ENCODE data around the gene TRPM5.

TRPM5 gene

DNA sequence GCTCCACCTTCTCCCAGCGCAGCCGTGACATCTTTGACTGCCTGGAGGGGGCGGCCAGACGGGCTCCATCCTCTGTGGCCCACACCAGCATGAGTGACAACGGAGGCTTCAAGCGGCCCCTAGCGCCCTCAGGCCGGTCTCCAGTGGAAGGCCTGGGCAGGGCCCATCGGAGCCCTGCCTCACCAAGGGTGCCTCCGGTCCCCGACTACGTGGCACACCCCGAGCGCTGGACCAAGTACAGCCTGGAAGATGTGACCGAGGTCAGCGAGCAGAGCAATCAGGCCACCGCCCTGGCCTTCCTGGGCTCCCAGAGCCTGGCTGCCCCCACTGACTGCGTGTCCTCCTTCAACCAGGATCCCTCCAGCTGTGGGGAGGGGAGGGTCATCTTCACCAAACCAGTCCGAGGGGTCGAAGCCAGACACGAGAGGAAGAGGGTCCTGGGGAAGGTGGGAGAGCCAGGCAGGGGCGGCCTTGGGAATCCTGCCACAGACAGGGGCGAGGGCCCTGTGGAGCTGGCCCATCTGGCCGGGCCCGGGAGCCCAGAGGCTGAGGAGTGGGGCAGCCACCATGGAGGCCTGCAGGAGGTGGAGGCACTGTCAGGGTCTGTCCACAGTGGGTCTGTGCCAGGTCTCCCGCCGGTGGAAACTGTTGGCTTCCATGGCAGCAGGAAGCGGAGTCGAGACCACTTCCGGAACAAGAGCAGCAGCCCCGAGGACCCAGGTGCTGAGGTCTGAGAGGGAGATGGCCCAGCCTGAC is 41.2 kb downstream of the TRPM5 start:
- no peaks in the 10 kb centered on the region for H3K9me2 ChIP-seq (replicated peaks; ENCODE audit: insufficient read depth, low read length)
- DNase-seq: no peak
- no peak overlapping the region for H3K4me2 ChIP-seq (ENCODE audit: low read depth, low read length)
- H3K9me3 ChIP-seq (replicated peaks; ENCODE audit: insufficient read depth, low read length): no peaks in the 10 kb centered on the region
- no peak overlapping the region for H3K9ac ChIP-seq (ENCODE audit: low read length)
- TF ChIP-seq EZH2 (optimal IDR thresholded peaks at IDR 0.05; ENCODE audit: low read depth, low read length): no peak
- TF ChIP-seq, protein P1, sequence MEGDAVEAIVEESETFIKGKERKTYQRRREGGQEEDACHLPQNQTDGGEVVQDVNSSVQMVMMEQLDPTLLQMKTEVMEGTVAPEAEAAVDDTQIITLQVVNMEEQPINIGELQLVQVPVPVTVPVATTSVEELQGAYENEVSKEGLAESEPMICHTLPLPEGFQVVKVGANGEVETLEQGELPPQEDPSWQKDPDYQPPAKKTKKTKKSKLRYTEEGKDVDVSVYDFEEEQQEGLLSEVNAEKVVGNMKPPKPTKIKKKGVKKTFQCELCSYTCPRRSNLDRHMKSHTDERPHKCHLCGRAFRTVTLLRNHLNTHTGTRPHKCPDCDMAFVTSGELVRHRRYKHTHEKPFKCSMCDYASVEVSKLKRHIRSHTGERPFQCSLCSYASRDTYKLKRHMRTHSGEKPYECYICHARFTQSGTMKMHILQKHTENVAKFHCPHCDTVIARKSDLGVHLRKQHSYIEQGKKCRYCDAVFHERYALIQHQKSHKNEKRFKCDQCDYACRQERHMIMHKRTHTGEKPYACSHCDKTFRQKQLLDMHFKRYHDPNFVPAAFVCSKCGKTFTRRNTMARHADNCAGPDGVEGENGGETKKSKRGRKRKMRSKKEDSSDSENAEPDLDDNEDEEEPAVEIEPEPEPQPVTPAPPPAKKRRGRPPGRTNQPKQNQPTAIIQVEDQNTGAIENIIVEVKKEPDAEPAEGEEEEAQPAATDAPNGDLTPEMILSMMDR (IDR thresholded peaks at IDR 0.05; ENCODE audit: low read length): no peak
- TF ChIP-seq EZH2phosphoT487 (IDR thresholded peaks at IDR 0.05; ENCODE audit: low read length): no peak
- no peaks in the 10 kb centered on the region for H4K20me1 ChIP-seq (ENCODE audit: insufficient read depth, low read length)
- H3K4me1 ChIP-seq (ENCODE audit: low read length): peaks cover 12% of the 10 kb centered on the region
- H3K4me3 ChIP-seq (ENCODE audit: low read length): no peak overlapping the region
- no peaks in the 10 kb centered on the region for H3F3A ChIP-seq (ENCODE audit: insufficient read depth, low read length)
- peaks cover 31% of the 10 kb centered on the region for H3K79me2 ChIP-seq (ENCODE audit: low read length)
- H3K27ac ChIP-seq (ENCODE audit: low read length): no peak overlapping the region
- H3K27me3 ChIP-seq (replicated peaks; ENCODE audit: insufficient read depth, low read length): peaks cover 26% of the 10 kb centered on the region
- H2AFZ ChIP-seq (ENCODE audit: low read length): no peak overlapping the region
- H3K36me3 ChIP-seq (replicated peaks; ENCODE audit: insufficient read depth, low read length): no peaks in the 10 kb centered on the region

DNA sequence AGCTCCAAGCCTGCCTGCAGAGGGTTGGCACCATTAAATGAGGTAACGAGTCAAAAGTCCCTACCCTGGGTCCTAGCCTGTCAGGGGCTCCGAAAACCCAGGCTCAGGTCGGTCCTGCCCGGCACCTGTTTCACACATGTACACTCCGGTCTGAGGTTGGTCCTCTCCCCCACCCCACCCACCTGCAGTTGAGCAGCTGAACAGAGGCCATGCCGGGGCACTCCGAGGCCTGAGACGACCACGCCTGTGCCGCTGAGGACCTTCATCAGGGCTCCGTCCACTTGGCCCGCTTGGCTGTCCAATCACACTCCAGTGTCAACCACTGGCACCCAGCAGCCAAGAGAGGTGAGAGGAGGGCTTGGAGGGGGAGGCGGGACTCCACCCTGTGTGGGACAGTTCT is 42.2 kb downstream of the TRPM5 start:
- H3K9ac ChIP-seq (ENCODE audit: low read length): no peak overlapping the region
- no peak for TF ChIP-seq EZH2phosphoT487 (IDR thresholded peaks at IDR 0.05; ENCODE audit: low read length)
- no peak for TF ChIP-seq EZH2 (optimal IDR thresholded peaks at IDR 0.05; ENCODE audit: low read depth, low read length)

DNA sequence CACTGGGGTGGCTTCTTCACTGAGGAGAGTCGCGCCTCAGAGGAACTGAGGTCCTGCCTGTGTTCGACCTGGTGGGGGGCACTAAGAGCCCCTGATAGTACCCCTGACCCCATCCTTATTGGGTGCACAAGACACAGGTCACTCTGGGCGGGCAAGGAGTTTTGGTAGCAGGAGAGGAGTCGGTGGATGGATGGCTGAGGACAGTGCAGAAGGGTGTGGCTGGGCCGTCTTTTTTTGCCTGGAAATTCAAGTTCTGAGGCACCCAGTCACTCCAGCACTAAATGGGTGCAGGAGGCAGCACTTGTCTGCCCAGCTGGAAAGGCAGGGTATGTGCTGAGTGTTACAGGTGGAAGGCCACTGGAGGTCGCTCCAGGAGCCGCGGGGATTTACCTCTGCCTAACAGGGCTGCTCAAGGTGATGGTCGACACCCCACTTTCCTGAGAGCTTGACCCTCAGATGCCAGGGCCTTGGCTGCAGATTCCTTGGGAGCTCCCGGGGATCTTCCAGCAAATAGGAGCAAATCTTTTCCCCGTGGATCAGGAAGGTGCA is 42.8 kb downstream of the TRPM5 start:
- Histone ChIP-seq H3K9me3 (replicated peaks; ENCODE audit: insufficient read depth, low read length) (no peaks in the 10 kb centered on the region), H3K4me1 (ENCODE audit: low read length) (peaks cover 12% of the 10 kb centered on the region), H3K36me3 (replicated peaks; ENCODE audit: insufficient read depth, low read length) (no peaks in the 10 kb centered on the region), H3F3A (ENCODE audit: insufficient read depth, low read length) (no peaks in the 10 kb centered on the region), H2AFZ (ENCODE audit: low read length) (no peak overlapping the region), H3K27ac (ENCODE audit: low read length) (no peak overlapping the region), H3K79me2 (ENCODE audit: low read length) (peaks cover 31% of the 10 kb centered on the region), H3K4me2 (ENCODE audit: low read depth, low read length) (peak overlapping the region; percentile 90), H3K9ac (ENCODE audit: low read length) (peak overlapping the region; percentile 94), H3K9me2 (replicated peaks; ENCODE audit: insufficient read depth, low read length) (no peaks in the 10 kb centered on the region), H3K4me3 (ENCODE audit: low read length) (peak overlapping the region; percentile 99), H3K27me3 (replicated peaks; ENCODE audit: insufficient read depth, low read length) (peaks cover 12% of the 10 kb centered on the region; the same call in 1 of the 2 replicates), H4K20me1 (ENCODE audit: insufficient read depth, low read length) (no peaks in the 10 kb centered on the region)
- TF ChIP-seq EZH2 (optimal IDR thresholded peaks at IDR 0.05; ENCODE audit: low read depth, low read length): no peak
- TF ChIP-seq, protein P1 (IDR thresholded peaks at IDR 0.05; ENCODE audit: low read length): peak; percentile 30
- no peak for TF ChIP-seq EZH2phosphoT487 (IDR thresholded peaks at IDR 0.05; ENCODE audit: low read length)
- no peak for DNase-seq

More for the DNA sequence above, 42.2 kb downstream of the TRPM5 start:
- H3K36me3 ChIP-seq (replicated peaks; ENCODE audit: insufficient read depth, low read length): no peaks in the 10 kb centered on the region
- H3F3A ChIP-seq (ENCODE audit: insufficient read depth, low read length): no peaks in the 10 kb centered on the region
- no peaks in the 10 kb centered on the region for H3K9me3 ChIP-seq (replicated peaks; ENCODE audit: insufficient read depth, low read length)
- H3K27ac ChIP-seq (ENCODE audit: low read length): no peak overlapping the region
- no peaks in the 10 kb centered on the region for H3K9me2 ChIP-seq (replicated peaks; ENCODE audit: insufficient read depth, low read length)
- 0 out of 2 replicates have a peak overlapping the region, but pooled peaks have one; percentile 99 for H3K4me3 ChIP-seq (ENCODE audit: low read length)
- peaks cover 16% of the 10 kb centered on the region; the same call in 1 of the 2 replicates for H3K27me3 ChIP-seq (replicated peaks; ENCODE audit: insufficient read depth, low read length)
- peaks cover 12% of the 10 kb centered on the region for H3K4me1 ChIP-seq (ENCODE audit: low read length)
- H3K4me2 ChIP-seq (ENCODE audit: low read depth, low read length): peak overlapping the region; percentile 90
- DNase-seq: no peak
- no peak overlapping the region for H2AFZ ChIP-seq (ENCODE audit: low read length)
- H3K79me2 ChIP-seq (ENCODE audit: low read length): peaks cover 31% of the 10 kb centered on the region
- no peaks in the 10 kb centered on the region for H4K20me1 ChIP-seq (ENCODE audit: insufficient read depth, low read length)

Measured in MM.1S (cell line).